Measurements from ENCODE around the gene MTG1.

GRCh38 chr10:133388973-133389818, 4.8 kb upstream of the MTG1 start:
- no peak for TF ChIP-seq POLR2A (IDR thresholded peaks at IDR 0.05)
- no peak for TF ChIP-seq CTCF (IDR thresholded peaks at IDR 0.05)
